Smooth muscle cell (in vitro differentiated cells): ENCODE results near the gene SLC45A2. TPM values are rescaled to one million over a fixed set of nuclear protein-coding genes. Genes with fewer than 3 reads are reported as not detected.
"Not testable (repeated sequence)": the region's sequence is repeated elsewhere in the genome, so short reads cannot be mapped to it uniquely, and the experiment has no call there.

Experiments used
- DNase-seq: peaks from one replicate; lab custom pipeline; 2025; ENCODE audit not compliant: unreplicated experiment; lab: John Stamatoyannopoulos, UW
- H2AFZ ChIP-seq: fragments of 200-600 bp; sonication (generic); 2 replicates; pipeline ENCODE4 v1.6.0; 2016; ENCODE audit warnings: antibody characterized with exemption, low read depth, mild to moderate bottlenecking
- H3F3A ChIP-seq: fragments of 200-600 bp; sonication (generic); 2 replicates; pipeline ENCODE4 v1.6.0; 2017; ENCODE audit warnings: antibody characterized with exemption, low read depth
- H3K27ac ChIP-seq: fragments of 200-600 bp; sonication (generic); 2 replicates; pipeline ENCODE4 v1.5.1; 2016; ENCODE audit warnings: low read depth, mild to moderate bottlenecking
- H3K27me3 ChIP-seq: fragments of 200-600 bp; sonication (generic); 2 replicates; pipeline ENCODE4 v1.6.1; 2016; ENCODE audit warnings: low read depth, mild to moderate bottlenecking
- H3K36me3 ChIP-seq: fragments of 200-600 bp; sonication (generic); 2 replicates; pipeline ENCODE4 v1.5.1; 2016; ENCODE audit warnings: low read depth
- H3K4me1 ChIP-seq: fragments of 200-600 bp; sonication (generic); 2 replicates; pipeline ENCODE4 v1.5.1; 2016; ENCODE audit warnings: low read depth
- H3K4me2 ChIP-seq: fragments of 200-600 bp; sonication (generic); 2 replicates; pipeline ENCODE4 v1.6.0; 2016; ENCODE audit warnings: mild to moderate bottlenecking
- H3K4me3 ChIP-seq: fragments of 200-600 bp; sonication (generic); 2 replicates; pipeline ENCODE4 v1.5.1; 2016; ENCODE audit warnings: mild to moderate bottlenecking
- H3K79me2 ChIP-seq: fragments of 200-600 bp; sonication (generic); 2 replicates; pipeline ENCODE4 v1.6.0; 2016; ENCODE audit warnings: low read depth, mild to moderate bottlenecking
- H3K9ac ChIP-seq: fragments of 200-600 bp; sonication (generic); 2 replicates; pipeline ENCODE4 v1.6.0; 2016; ENCODE audit warnings: low read depth
- H3K9me3 ChIP-seq: fragments of 200-600 bp; sonication (generic); replicated peaks from 2 replicates; pipeline ENCODE4 v1.5.1; 2016; ENCODE audit warnings: low read depth
- H4K20me1 ChIP-seq: fragments of 200-600 bp; sonication (generic); 2 replicates; pipeline ENCODE4 v1.6.0; 2016; ENCODE audit warnings: low read depth
- CTCF ChIP-seq: fragments of 200-600 bp; sonication (generic); IDR thresholded peaks from 2 replicates; pipeline ENCODE4 v1.5.1; 2017; ENCODE audit warnings: borderline replicate concordance, mild to moderate bottlenecking, antibody characterized with exemption; ENCODE audit not compliant: insufficient read depth, poor library complexity, severe bottlenecking
- WGBS: methylation state at CpG from one replicate; pipeline ENCODE4 v1.1.7; 2016; ENCODE audit warnings: low lambda C conversion rate; 5-methylcytosine and 5-hydroxymethylcytosine counted together
- polyA plus RNA-seq: library from polyadenylated mRNA; unstranded; fragments of >200 nt; fragmentation: Nextera tagmentation; extraction: Ambion mirVana; gene quantifications from 2 replicates; pipeline ENCODE4 v1.2.1, GENCODE V29; 2016
- total RNA-seq: library from RNA; depleted of rRNA; stranded (reverse); fragments of >200 nt; gene quantifications from 2 replicates; pipeline ENCODE4 v1.2.3, GENCODE V29; 2014

SLC45A2 gene
- total and polyA plus RNA-seq, 2 experiments from 2014 or later, result 0.36 to 0.59 TPM

- H2AFZ ChIP-seq, result no peak overlapping the region
- H4K20me1 ChIP-seq, result no peaks in the 10 kb centered on the region
- H3K9me3 ChIP-seq, result no peaks in the 10 kb centered on the region
- H3K36me3 ChIP-seq, result no peaks in the 10 kb centered on the region
- no peaks in the 10 kb centered on the region for H3K79me2 ChIP-seq
- no peak overlapping the region for H3K9ac ChIP-seq
- no peak overlapping the region for H3K4me2 ChIP-seq
- H3K4me1 ChIP-seq, result no peaks in the 10 kb centered on the region
- no peak for TF ChIP-seq CTCF
- no peaks in the 10 kb centered on the region for H3K27me3 ChIP-seq
- H3F3A ChIP-seq, result no peaks in the 10 kb centered on the region
- no peak for DNase-seq
- no peak overlapping the region for H3K27ac ChIP-seq
- no peak overlapping the region for H3K4me3 ChIP-seq
- 92% methylated on average over 1 of the region's 1 CpG for WGBS
These were observed 63.5 kb downstream of the SLC45A2 start for GRCh38 chr5:33921002-33921401.

GRCh38 chr5:33914844-33915243 lies 69.6 kb downstream of the SLC45A2 start:
- not testable (repeated sequence) for H3K79me2 ChIP-seq, DNase-seq

GRCh38 chr5:33906248-33906647 lies 78.2 kb downstream of the SLC45A2 start:
- not testable (repeated sequence) for H3K4me3 ChIP-seq, H3K27ac ChIP-seq, H2AFZ ChIP-seq, H3K9ac ChIP-seq, H3K4me2 ChIP-seq, H3K4me1 ChIP-seq, H3K36me3 ChIP-seq, H4K20me1 ChIP-seq, H3K27me3 ChIP-seq, H3K79me2 ChIP-seq, DNase-seq, H3F3A ChIP-seq
- peaks cover 13% of the 10 kb centered on the region for H3K9me3 ChIP-seq
- 88% methylated on average over 7 of the region's 7 CpGs for WGBS

More at GRCh38 chr5:33914844-33915243, 69.6 kb downstream of the SLC45A2 start:
- 95% methylated on average over 3 of the region's 3 CpGs for WGBS
- not testable (repeated sequence) for H3K4me3 ChIP-seq, H3K9me3 ChIP-seq, H3K27me3 ChIP-seq, H3K4me1 ChIP-seq, H3K9ac ChIP-seq, H3K4me2 ChIP-seq, H3F3A ChIP-seq, H4K20me1 ChIP-seq, H3K36me3 ChIP-seq, H2AFZ ChIP-seq, H3K27ac ChIP-seq

GRCh38 chr5:33905381-33905780 lies 79.1 kb downstream of the SLC45A2 start:
- H3K27ac ChIP-seq, result no peak overlapping the region
- DNase-seq, result no peak
- no peaks in the 10 kb centered on the region for H3K36me3 ChIP-seq
- H3K4me1 ChIP-seq, result no peaks in the 10 kb centered on the region
- H2AFZ ChIP-seq, result no peak overlapping the region
- H3K27me3 ChIP-seq, result no peaks in the 10 kb centered on the region
- no peak overlapping the region for H3K4me3 ChIP-seq
- H3K4me2 ChIP-seq, result no peak overlapping the region
- H3K9ac ChIP-seq, result no peak overlapping the region
- TF ChIP-seq CTCF, result no peak
- WGBS, result 100% methylated on average over 1 of the region's 1 CpG
- peaks cover 13% of the 10 kb centered on the region for H3K9me3 ChIP-seq
- no peaks in the 10 kb centered on the region for H3K79me2 ChIP-seq
- no peaks in the 10 kb centered on the region for H4K20me1 ChIP-seq
- no peaks in the 10 kb centered on the region for H3F3A ChIP-seq

- H3K9ac ChIP-seq, result no peak overlapping the region
- WGBS, result 97% methylated on average over 2 of the region's 2 CpGs
These were observed 81.4 kb downstream of the SLC45A2 start for GRCh38 chr5:33903118-33903517.

More at GRCh38 chr5:33903118-33903517, 81.4 kb downstream of the SLC45A2 start:
- H3K27me3 ChIP-seq, result no peaks in the 10 kb centered on the region
- H2AFZ ChIP-seq, result no peak overlapping the region
- no peaks in the 10 kb centered on the region for H3K79me2 ChIP-seq
- no peak overlapping the region for H3K4me3 ChIP-seq
- no peak overlapping the region for H3K4me2 ChIP-seq
- H3K9me3 ChIP-seq, result peaks cover 13% of the 10 kb centered on the region
- no peaks in the 10 kb centered on the region for H3K4me1 ChIP-seq
- H3K36me3 ChIP-seq, result no peaks in the 10 kb centered on the region
- H4K20me1 ChIP-seq, result no peaks in the 10 kb centered on the region
- no peaks in the 10 kb centered on the region for H3F3A ChIP-seq
- no peak overlapping the region for H3K27ac ChIP-seq
- DNase-seq, result no peak
- no peak for TF ChIP-seq CTCF
